GM21515 (cell line): ENCODE measurements around the gene NHP2.
"Not testable (repeated sequence)": the region's sequence is repeated elsewhere in the genome, so short reads cannot be mapped to it uniquely, and the experiment has no call there.

Experiments
- ATAC-seq: cut with Tn5 transposase; IDR thresholded peaks from one replicate; pipeline ENCODE4 v1.9.1; 2021; ENCODE audit not compliant: unreplicated experiment

Gene NHP2

GRCh38 chr5:178153530-178154340 is at the start of gene NHP2:
TSS of gene NHP2 (minus strand) at chr5:178153885. CDS start at chr5:178153817, 68 bp downstream.
- peak; percentile 98 for ATAC-seq

- ATAC-seq: no peak
Observed at GRCh38 chr5:178202541-178202940, 48.9 kb upstream of the NHP2 start.

DNA sequence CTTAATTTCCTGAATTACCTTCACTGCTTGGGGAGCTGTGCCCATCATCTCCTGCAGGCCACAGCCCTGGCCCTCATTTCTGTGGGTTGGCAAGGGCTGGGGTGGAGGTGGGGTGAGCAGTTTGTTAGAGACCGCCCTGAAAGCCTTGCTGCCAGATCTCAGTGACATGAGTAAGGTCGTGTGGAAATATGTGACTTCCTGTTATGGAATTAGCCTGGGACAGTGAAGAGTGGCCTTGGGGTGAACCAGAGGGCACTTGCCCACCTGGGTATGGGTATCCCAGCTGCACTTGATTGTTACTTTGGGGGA is 48.2 kb upstream of the NHP2 start:
- ATAC-seq: no peak

GRCh38 chr5:178201221-178201926 is 47.7 kb upstream of the NHP2 start:
- ATAC-seq: no peak

DNA sequence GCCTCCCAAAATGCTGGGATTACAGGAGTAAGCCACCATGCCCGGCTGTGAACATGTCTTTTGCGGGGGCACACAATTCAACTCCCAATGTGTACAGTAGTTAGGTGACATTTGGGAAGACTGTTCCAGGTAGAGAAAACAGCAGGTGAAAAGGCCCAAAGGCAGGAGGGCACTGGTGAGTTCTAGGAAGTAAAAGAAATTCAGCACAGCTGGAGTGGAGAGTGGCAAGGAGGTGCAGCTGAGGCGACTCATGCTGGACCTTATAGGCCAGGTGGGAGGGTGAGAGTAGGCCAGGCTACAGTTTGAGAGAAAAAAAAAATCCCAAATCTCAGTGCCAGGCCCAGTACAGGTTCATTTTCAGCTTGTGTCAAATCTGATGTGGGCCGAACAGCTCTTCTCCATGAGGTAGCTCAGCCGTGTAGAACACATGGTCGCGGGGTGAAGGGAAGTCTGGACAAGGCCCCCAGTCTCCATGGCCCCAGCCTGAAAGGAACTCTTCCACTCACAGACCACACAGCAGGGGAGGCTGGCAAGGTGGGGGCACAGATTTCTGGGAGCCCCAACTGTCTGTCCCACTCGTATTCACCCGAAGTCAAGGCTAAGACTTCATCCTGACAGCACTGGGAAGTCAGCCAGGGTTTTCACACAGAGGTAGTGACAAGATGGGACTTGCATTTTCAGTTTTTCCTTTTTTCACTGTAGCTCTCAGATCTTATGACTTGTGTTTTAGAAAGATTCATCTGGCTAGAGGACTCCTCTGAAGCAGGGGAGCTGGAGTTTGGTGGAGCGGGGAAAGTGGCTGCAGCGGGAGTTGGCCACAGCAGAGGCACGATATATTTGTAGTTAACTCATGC is 46.1 kb upstream of the NHP2 start:
- ATAC-seq: no peak

DNA sequence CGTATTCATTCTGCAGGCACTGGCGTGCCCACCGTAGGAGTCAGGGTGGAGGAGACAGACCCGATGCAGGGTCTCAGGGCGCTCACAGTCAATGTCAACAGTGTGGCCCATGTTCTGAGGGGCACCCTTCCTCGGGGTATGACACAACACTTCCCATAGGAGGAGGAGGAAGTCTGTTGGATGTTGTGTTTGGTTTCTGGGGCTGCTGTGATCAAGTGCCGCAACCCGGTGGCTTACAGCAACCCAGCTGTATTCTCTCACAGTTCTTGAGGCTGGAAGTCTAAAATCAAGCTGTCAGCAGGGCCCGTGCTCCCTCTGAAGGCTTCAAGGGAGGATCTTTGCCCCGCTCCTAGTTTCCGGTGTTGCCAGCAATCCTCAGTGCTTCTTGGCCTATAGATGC is 45.0 kb upstream of the NHP2 start:
- no peak for ATAC-seq

DNA sequence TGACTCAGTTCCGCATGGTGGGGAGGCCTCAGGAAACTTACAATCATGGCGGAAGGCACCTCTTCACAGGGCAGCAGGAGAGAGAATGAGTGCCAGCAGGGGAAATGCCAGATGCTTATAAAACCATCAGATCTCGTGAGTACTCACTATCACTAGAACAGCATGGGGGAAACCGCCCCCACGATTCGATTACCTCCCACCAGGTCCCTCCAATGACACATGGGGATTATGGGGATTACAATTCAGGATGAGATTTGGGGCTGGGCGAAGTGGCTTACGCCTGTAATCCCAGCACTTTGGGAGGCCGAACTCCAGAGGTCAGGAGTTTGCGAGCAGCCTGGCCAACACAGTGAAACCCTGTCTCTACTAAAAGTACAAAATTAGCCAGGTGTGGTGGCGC is 44.5 kb upstream of the NHP2 start:
- not testable (repeated sequence) for ATAC-seq

- no peak for ATAC-seq
Observed at GRCh38 chr5:178196986-178197385, 43.3 kb upstream of the NHP2 start.

DNA sequence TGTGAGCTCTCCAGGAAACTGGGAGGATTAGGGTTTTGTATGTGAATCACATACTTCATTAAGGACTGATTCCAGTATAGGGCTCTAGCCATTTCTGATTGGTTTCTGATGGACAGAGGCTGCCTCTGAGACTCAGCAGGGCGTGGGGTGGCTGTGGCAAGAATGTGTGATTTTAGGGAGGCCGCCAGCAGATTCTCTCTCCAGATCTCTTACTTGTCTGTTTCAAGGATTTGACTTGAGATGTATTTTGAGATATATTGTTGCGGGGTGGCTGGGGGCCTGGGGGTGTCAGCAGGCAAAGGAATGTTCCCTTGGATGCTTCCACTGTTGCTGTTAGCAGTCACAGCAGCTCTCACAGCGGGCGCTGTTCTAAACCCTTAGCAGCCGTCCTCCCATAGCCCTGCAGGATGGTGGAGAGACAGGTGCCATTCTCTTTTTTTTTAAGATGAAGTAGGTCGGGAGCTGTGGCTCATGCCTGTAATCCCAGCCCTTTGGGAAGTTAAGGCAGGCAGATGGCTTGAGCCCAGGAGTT is 42.7 kb upstream of the NHP2 start:
- ATAC-seq: no peak

DNA sequence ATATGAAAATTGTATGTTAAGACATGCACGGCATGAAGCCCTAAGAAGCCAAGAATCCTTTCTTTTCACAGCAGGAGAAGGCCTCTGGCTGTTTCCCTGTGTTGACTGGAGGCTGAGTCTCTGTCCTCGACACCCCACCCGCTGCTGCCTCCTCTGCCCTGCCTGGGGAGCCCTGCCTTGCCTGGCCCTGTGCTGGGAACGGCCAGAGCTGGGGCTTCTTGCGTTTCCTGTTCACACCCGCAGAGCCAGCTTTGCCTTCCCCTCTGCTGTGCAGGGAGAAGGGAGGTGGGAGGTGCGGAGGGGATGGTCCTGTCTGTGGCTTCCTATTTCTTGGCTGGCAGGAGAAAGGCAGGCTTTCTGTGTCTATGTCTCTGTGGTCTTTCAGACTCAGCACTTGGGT is 40.3 kb upstream of the NHP2 start:
- no peak for ATAC-seq

DNA sequence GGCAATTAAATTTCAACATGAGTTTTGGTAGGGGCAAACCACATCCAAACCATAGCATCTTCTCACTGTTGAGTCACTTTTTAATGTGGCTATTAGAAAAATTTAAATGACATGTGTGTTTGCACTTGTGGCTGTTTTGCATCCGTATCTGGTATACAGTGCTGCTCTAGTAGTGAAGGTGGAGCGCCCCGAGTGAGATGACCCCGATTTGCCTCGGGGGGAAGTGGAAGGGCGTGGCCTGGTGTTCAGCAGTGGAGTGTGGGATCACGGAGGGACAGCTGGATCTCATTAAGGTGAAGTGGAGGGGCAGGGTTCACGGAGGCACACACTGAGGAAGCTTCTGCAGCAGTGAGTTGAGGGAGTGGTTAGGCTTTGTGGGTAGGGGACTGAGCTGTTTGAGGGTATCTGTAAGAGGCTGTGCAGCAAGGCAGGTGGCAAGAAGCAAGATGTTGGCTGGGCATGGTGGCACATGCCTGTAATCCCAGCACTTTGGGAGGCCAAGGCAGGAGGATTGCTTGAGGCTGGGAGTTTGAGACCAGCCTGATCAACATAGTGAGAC is 39.6 kb upstream of the NHP2 start:
- ATAC-seq: no peak

- ATAC-seq: no peak
Observed at GRCh38 chr5:178192787-178193186, 39.1 kb upstream of the NHP2 start.

- no peak for ATAC-seq
Observed at GRCh38 chr5:178192244-178192643, 38.6 kb upstream of the NHP2 start.

DNA sequence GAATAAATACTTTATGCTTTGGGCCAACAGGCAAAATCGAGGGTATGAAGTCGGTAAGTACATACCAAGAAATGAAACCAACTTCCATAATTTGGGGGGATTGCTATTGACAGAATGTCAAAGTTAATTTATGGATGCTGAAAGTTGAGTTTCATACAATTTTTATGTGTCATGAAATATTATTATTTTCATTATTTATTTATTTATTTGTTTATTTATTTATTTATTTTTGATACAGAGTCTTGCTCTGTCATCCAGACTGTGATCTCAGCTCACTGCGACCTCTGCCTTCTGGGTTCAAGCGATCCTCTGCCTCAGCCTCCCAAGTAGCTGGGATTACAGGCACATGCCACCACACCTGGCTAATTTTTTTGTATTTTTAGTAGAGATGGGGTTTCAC is 38.0 kb upstream of the NHP2 start:
- no peak for ATAC-seq

GRCh38 chr5:178189433-178189832 is 35.7 kb upstream of the NHP2 start:
- no peak for ATAC-seq

DNA sequence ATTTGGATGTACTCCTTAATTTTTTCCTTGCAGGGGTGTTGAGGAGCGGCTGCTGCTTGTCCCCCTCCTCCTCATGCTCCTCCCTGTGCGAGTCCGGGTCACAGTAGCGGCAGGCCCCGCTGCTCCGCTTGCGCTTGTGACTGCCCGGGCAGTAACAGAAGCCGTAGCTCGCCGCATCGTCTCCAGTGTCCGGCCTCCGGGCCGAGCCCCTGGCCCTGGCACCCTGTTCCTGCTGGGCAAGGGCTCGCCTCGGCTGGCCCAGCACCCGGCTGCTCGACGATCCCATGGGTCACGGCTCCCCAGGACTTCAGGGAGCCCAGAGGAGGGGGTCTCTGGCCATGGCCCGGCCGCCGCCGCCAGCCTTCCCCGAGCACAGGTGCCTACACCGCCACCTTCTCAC is 33.3 kb upstream of the NHP2 start, which contains the start of gene GMCL2:
TSS of gene GMCL2 (minus strand) at position 358 of the 400 bp plus-strand sequence. CDS start at position 286, 72 bp downstream.
- no peak for ATAC-seq

- no peak for ATAC-seq
Observed at GRCh38 chr5:178186427-178186826, 32.7 kb upstream of the NHP2 start.

GRCh38 chr5:178182158-178182876 is 28.6 kb upstream of the NHP2 start:
- no peak for ATAC-seq

- no peak for ATAC-seq
Observed at GRCh38 chr5:178180141-178180863, 26.6 kb upstream of the NHP2 start.

- ATAC-seq: no peak
Observed at GRCh38 chr5:178177569-178177968, 23.9 kb upstream of the NHP2 start.
